ENCODE results near the gene LLCFC1. TPM values are rescaled to one million over a fixed set of nuclear protein-coding genes. Genes with fewer than 3 reads are reported as not detected.

Gene LLCFC1
- total and polyA plus RNA-seq, 2 of the 13 experiments (the other 11 are each of a cell fraction or from before 2014, with no cell fraction given): not detected

DNA sequence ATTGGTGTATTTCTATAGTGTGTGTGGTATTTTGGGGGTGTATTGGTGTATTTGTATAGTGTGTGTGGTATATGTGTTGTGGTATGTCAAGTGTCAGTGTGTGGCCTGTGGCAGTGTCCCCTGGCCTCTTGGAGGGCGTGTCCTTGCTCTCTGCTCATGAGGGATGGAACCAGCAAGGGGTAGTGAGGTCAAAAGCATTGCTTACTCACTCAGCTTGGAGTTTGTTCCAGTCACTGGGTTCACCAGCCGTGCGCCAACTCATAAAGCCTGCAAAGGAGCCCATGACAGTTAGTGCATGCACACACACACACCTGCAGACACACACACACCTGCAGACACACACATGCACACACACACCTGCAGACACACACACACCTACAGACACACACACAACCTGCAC is 49.5 kb upstream of the LLCFC1 start:
- ChIA-PET CTCF (ENCODE audit: low intra/inter-chr PET ratio, low total read pairs) (no interaction called here), POLR2A (no interaction called here)

More for the DNA sequence above, 49.5 kb upstream of the LLCFC1 start:
- Histone ChIP-seq H3K27me3 (ENCODE audit: control insufficient read depth in 1 of 2, insufficient read depth in 2 of 2, low read length in 2 of 2) (no peaks in the 10 kb centered on the region), H3K27ac (ENCODE audit: extremely low read length, insufficient read depth, low read length) (no peak overlapping the region), H3K4me1 (ENCODE audit: insufficient read depth, low read length) (no peaks in the 10 kb centered on the region), H4K20me1 (ENCODE audit: insufficient read depth, low read length) (no peaks in the 10 kb centered on the region), H3K9me3 (ENCODE audit: low read length) (no peaks in the 10 kb centered on the region), H3K36me3 (replicated peaks in 1 of 2; ENCODE audit: control insufficient read depth in 1 of 2, insufficient read depth in 2 of 2, low read length in 2 of 2) (no peaks in the 10 kb centered on the region), H3K4me2 (ENCODE audit: low read depth, low read length) (no peak overlapping the region), H3K79me2 (ENCODE audit: insufficient read depth, low read length) (no peaks in the 10 kb centered on the region), H2AFZ (ENCODE audit: low read length) (no peak overlapping the region), H3K9ac (ENCODE audit: insufficient read depth, low read depth, low read length) (no peak overlapping the region), H3K4me3 (replicated peaks in 1 of 3; ENCODE audit: insufficient read depth in 1 of 3, low read depth in 2 of 3, low read length in 3 of 3) (no peak overlapping the region)
- TF ChIP-seq TGIF2 (CRISPR knock-in tag; IDR thresholded peaks at IDR 0.05) (no peak), EED (CRISPR knock-in tag; IDR thresholded peaks at IDR 0.05) (no peak), SIX1 (CRISPR knock-in tag; IDR thresholded peaks at IDR 0.05; ENCODE audit: borderline replicate concordance) (no peak), CBX5 (CRISPR knock-in tag; IDR thresholded peaks at IDR 0.05; ENCODE audit: borderline replicate concordance) (no peak), POLR2G (IDR thresholded peaks at IDR 0.05; ENCODE audit: low read depth, low read length) (no peak), ZNF678 (CRISPR knock-in tag; IDR thresholded peaks at IDR 0.05) (no peak), GABPA (IDR thresholded peaks at IDR 0.05; ENCODE audit: low read depth, low read length) (no peak), GABPA (CRISPR knock-in tag; IDR thresholded peaks at IDR 0.05; ENCODE audit: low read depth) (no peak), ZNF33A (CRISPR knock-in tag; IDR thresholded peaks at IDR 0.05; ENCODE audit: borderline replicate concordance) (no peak), SMYD3 (CRISPR knock-in tag; IDR thresholded peaks at IDR 0.05) (no peak), ZNF773 (CRISPR knock-in tag; IDR thresholded peaks at IDR 0.05; ENCODE audit: borderline replicate concordance) (no peak)
- TF ChIP-seq, protein P1, sequence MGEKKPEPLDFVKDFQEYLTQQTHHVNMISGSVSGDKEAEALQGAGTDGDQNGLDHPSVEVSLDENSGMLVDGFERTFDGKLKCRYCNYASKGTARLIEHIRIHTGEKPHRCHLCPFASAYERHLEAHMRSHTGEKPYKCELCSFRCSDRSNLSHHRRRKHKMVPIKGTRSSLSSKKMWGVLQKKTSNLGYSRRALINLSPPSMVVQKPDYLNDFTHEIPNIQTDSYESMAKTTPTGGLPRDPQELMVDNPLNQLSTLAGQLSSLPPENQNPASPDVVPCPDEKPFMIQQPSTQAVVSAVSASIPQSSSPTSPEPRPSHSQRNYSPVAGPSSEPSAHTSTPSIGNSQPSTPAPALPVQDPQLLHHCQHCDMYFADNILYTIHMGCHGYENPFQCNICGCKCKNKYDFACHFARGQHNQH (CRISPR knock-in tag; IDR thresholded peaks at IDR 0.05): no peak
- TF ChIP-seq, protein P2, sequence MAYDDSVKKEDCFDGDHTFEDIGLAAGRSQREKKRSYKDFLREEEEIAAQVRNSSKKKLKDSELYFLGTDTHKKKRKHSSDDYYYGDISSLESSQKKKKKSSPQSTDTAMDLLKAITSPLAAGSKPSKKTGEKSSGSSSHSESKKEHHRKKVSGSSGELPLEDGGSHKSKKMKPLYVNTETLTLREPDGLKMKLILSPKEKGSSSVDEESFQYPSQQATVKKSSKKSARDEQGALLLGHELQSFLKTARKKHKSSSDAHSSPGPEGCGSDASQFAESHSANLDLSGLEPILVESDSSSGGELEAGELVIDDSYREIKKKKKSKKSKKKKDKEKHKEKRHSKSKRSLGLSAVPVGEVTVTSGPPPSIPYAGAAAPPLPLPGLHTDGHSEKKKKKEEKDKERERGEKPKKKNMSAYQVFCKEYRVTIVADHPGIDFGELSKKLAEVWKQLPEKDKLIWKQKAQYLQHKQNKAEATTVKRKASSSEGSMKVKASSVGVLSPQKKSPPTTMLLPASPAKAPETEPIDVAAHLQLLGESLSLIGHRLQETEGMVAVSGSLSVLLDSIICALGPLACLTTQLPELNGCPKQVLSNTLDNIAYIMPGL (CRISPR knock-in tag; IDR thresholded peaks at IDR 0.05; ENCODE audit: borderline replicate concordance in 1 of 2, low read depth in 1 of 2): no peak
- TF ChIP-seq, protein P3, sequence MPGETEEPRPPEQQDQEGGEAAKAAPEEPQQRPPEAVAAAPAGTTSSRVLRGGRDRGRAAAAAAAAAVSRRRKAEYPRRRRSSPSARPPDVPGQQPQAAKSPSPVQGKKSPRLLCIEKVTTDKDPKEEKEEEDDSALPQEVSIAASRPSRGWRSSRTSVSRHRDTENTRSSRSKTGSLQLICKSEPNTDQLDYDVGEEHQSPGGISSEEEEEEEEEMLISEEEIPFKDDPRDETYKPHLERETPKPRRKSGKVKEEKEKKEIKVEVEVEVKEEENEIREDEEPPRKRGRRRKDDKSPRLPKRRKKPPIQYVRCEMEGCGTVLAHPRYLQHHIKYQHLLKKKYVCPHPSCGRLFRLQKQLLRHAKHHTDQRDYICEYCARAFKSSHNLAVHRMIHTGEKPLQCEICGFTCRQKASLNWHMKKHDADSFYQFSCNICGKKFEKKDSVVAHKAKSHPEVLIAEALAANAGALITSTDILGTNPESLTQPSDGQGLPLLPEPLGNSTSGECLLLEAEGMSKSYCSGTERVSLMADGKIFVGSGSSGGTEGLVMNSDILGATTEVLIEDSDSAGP (CRISPR knock-in tag; IDR thresholded peaks at IDR 0.05; ENCODE audit: borderline replicate concordance): no peak
- TF ChIP-seq, protein P4, sequence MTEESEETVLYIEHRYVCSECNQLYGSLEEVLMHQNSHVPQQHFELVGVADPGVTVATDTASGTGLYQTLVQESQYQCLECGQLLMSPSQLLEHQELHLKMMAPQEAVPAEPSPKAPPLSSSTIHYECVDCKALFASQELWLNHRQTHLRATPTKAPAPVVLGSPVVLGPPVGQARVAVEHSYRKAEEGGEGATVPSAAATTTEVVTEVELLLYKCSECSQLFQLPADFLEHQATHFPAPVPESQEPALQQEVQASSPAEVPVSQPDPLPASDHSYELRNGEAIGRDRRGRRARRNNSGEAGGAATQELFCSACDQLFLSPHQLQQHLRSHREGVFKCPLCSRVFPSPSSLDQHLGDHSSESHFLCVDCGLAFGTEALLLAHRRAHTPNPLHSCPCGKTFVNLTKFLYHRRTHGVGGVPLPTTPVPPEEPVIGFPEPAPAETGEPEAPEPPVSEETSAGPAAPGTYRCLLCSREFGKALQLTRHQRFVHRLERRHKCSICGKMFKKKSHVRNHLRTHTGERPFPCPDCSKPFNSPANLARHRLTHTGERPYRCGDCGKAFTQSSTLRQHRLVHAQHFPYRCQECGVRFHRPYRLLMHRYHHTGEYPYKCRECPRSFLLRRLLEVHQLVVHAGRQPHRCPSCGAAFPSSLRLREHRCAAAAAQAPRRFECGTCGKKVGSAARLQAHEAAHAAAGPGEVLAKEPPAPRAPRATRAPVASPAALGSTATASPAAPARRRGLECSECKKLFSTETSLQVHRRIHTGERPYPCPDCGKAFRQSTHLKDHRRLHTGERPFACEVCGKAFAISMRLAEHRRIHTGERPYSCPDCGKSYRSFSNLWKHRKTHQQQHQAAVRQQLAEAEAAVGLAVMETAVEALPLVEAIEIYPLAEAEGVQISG (CRISPR knock-in tag; IDR thresholded peaks at IDR 0.05): no peak
- WGBS (ENCODE audit: low lambda C conversion rate): 0% methylated on average over 1 of the region's 3 CpGs
- FAIRE-seq (no peak), DNase-seq (ENCODE audit: low spot score) (no peak), ATAC-seq (no peak)
- in situ Hi-C loops (cut with HindIII; ENCODE audit: extremely low pct_ligation_motif_present, low pct_unique_long_range_greater_than_20kb): no loop called here
- BruUV-seq (replicated peaks): no TSS peak
- intact Hi-C loops (cut with micrococcal nuclease; ENCODE audit: unreplicated experiment): loop anchor here (10.0 kb wide), 1 partner anchor 115 kb away; no protein-coding TSS in a partner anchor

Data from HepG2 (cell line).